Muscle layer of duodenum (tissue), 2 donors: ENCODE data around the gene FAM124A.

Experiments
- H3K27ac ChIP-seq: one replicate; pipeline ENCODE4 v1.7.0; 2013; ENCODE audit warnings: mild to moderate bottlenecking, low read length
- H3K27me3 ChIP-seq: one replicate; pipeline ENCODE4 v1.7.0; 2013; ENCODE audit warnings: low read depth, mild to moderate bottlenecking, control low read depth, low read length
- H3K36me3 ChIP-seq, 2 donors: one replicate each; pipeline ENCODE4 v1.7.0; 2013; ENCODE audit warnings: low read length in 2 of 2, control low read depth in 1 of 2, mild to moderate bottlenecking in 1 of 2; ENCODE audit not compliant: insufficient read depth in 2 of 2, control insufficient read depth in 1 of 2
- H3K4me1 ChIP-seq, 2 donors: one replicate each; pipeline ENCODE4 v1.7.0; 2013; ENCODE audit warnings: low read length in 2 of 2, mild to moderate bottlenecking in 2 of 2, control low read depth in 1 of 2, moderate library complexity in 1 of 2; ENCODE audit not compliant: insufficient read depth in 2 of 2, control insufficient read depth in 1 of 2
- H3K4me3 ChIP-seq, 2 donors: one replicate each; pipeline ENCODE4 v1.7.0; 2013; ENCODE audit warnings: low read length in 2 of 2, low read depth in 1 of 2, mild to moderate bottlenecking in 1 of 2
- H3K9me3 ChIP-seq, 2 donors: one replicate each; pipeline ENCODE4 v1.7.0; 2013; ENCODE audit warnings: low read length in 2 of 2, control low read depth in 1 of 2, mild to moderate bottlenecking in 1 of 2; ENCODE audit not compliant: control insufficient read depth in 1 of 2
- donor health status: healthy.

The FAM124A gene

DNA sequence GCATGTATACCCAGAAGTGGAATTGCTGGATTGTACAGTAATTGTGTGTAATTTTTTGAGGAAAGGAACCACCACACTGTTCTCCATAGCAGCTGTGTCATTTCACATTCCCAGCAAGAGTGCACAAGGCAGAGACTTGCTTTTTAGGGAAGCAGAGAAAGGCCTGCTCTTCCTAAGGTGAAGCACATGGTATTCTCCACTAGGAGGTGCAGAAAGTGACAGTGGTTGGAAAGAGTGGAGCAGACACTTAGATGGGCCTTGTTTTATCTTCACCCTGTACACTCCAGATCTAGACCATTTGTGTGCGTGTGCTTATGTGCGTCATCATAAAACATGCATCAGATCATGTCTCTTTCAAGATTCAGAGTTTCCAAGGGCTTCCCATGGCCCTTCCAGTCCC is 35.0 kb downstream of the FAM124A start:
- peaks cover 3 to 9% of the 10 kb centered on the region in 2 donors for H3K36me3 ChIP-seq
- H3K4me1 ChIP-seq, result peaks cover 5 to 14% of the 10 kb centered on the region in 2 donors
- H3K27ac ChIP-seq, result no peak overlapping the region

DNA sequence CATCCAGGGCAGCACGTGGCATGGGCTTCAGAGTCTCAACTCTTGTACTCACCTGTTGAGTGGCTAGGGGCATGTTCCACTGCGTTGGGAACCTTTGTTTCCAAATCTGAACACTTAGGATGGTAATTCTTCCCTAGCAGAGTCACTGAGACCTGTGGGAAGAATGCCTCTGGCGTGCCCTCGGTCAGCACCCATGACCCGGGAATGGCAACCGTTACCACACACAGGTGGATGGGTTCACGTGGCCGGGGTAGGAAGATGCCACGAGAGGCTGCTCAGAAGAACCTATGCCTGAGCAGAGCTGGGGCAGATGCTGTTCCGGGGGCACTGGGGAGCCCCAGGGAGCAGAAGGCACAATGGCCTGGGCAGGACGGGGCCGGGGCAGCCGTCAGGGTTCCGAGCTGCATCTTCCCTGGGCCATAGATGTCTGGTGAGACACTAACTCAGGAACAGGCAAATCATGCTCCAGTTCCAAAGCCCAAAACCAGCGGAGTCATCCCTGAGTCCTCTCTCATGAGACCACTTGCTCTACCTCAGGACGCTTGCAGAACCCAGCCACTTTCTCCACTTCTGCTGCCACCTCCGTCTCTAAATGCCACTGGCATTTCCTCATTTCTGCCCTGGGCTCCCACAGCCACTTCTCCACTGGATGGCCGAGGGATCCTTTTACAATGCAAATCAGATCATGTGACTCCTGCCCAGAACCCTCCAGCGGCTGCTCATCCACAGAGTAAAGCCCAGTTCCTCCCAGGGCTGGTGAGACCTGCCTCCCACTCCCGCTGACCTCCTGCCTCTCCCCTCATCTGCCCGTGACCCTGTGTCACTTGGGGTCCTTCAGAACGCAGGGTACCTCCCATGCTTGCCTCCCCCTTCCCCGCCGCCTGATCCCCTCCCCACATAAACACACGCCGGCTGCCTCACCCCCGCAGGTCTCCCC is 36.7 kb downstream of the FAM124A start:
- H3K27ac ChIP-seq, result no peak overlapping the region
- H3K4me1 ChIP-seq, result peaks cover under 1 to 7% of the 10 kb centered on the region in 2 donors

More for the DNA sequence above, 35.0 kb downstream of the FAM124A start:
- H3K9me3 ChIP-seq, result no peaks in the 10 kb centered on the region
- H3K27me3 ChIP-seq, result no peaks in the 10 kb centered on the region
- no peak overlapping the region for H3K4me3 ChIP-seq

GRCh38 chr13:51260154-51260553 is 38.0 kb downstream of the FAM124A start:
- H3K4me1 ChIP-seq, result peaks cover 0 to 6% of the 10 kb centered on the region in 2 donors
- no peak overlapping the region for H3K4me3 ChIP-seq
- H3K9me3 ChIP-seq, result no peaks in the 10 kb centered on the region
- peaks cover 6 to 9% of the 10 kb centered on the region in 2 donors for H3K36me3 ChIP-seq
- H3K27me3 ChIP-seq, result no peaks in the 10 kb centered on the region
- H3K27ac ChIP-seq, result no peak overlapping the region

More for the DNA sequence above, 36.7 kb downstream of the FAM124A start:
- Histone ChIP-seq H3K36me3 (peaks cover 6% of the 10 kb centered on the region in 2 donors), H3K9me3 (no peaks in the 10 kb centered on the region), H3K4me3 (no peak overlapping the region), H3K27me3 (no peaks in the 10 kb centered on the region)

DNA sequence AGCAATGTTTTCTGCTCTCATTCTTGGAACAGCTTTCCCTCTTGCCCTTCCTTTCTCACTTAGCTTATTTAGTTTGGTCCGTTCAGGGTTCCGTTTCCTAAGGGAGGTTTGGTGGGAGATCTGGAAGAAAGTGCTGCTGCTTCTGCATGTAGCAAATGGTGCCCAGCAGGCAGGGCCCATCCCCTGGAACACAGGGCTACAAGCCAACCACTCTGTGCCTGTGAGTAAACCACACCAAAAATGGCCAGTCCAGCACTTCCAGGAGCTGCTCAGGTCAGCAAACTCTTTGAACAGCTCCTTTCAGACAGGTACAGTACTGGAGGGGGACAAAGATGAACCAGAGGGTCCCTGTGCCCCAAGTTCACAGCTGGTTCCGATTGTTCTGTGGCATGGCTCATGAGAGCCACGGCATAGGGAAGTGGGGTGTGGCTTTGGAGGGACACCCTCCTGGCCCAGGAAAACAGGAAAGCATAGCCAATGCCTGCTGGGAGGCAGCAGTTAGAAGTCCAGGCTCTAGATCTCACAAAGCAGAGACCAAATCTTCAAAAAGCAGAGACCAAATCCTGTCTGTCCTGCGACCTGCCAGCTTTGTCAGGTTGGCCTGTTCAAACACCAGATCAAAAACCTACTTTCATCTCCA is 39.5 kb downstream of the FAM124A start:
- H3K36me3 ChIP-seq, result peaks cover 6 to 11% of the 10 kb centered on the region in 2 donors
- H3K4me3 ChIP-seq, result no peak overlapping the region
- H3K9me3 ChIP-seq, result no peaks in the 10 kb centered on the region
- H3K27ac ChIP-seq, result no peak overlapping the region
- peaks cover 0 to 10% of the 10 kb centered on the region in 2 donors for H3K4me1 ChIP-seq
- no peaks in the 10 kb centered on the region for H3K27me3 ChIP-seq

GRCh38 chr13:51262501-51263211 is 40.5 kb downstream of the FAM124A start:
- H3K27ac ChIP-seq, result no peak overlapping the region
- peaks cover 0 to 13% of the 10 kb centered on the region in 2 donors for H3K4me1 ChIP-seq

DNA sequence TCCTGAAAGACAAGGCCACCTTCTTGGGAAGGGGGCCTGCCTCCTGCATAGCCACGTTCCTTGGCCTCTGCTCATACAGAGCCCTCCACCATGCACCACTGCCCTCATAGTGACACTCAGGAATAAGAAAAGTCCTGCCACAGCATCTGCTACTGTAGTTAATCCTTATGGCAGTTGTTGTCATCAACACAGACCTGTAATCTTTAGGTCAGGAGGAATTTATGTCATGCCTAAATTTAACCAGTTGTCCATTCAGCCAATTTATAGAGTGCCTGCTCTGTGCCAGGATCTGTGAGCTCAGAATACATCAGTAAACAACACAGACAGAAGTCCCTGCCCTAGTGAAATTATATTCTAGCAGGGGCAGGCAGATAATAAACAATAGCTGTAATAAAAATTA is 44.4 kb downstream of the FAM124A start:
- peaks cover 0 to 11% of the 10 kb centered on the region in 2 donors for H3K4me1 ChIP-seq
- no peak overlapping the region for H3K4me3 ChIP-seq
- no peaks in the 10 kb centered on the region for H3K9me3 ChIP-seq
- no peak overlapping the region for H3K27ac ChIP-seq
- H3K36me3 ChIP-seq, result peaks cover 3 to 5% of the 10 kb centered on the region in 2 donors
- H3K27me3 ChIP-seq, result no peaks in the 10 kb centered on the region

More at GRCh38 chr13:51262501-51263211, 40.5 kb downstream of the FAM124A start:
- Histone ChIP-seq H3K27me3 (no peaks in the 10 kb centered on the region), H3K9me3 (no peaks in the 10 kb centered on the region), H3K36me3 (peaks cover 5 to 6% of the 10 kb centered on the region in 2 donors), H3K4me3 (no peak overlapping the region)

DNA sequence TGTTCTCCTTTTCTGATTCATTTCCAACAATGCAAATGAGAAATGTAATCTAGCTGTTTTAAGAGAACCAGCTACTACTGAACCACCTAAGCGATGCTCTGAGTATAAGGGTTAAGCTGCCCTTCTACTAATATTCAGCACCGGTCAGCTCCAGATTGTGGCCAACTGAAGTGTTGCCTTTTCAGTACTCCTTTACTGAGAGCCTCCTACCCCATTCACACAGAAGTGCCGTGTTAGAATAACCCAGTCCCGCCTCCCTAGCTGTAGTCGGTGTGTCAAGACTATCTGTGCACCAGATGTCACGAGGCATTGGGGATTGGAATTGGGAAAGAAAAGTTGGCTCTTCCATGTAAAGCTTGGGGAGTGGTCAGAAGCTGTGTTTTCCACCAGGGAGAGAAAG is 45.4 kb downstream of the FAM124A start:
- no peak overlapping the region for H3K4me3 ChIP-seq
- no peaks in the 10 kb centered on the region for H3K27me3 ChIP-seq
- H3K36me3 ChIP-seq, result peaks cover 3 to 5% of the 10 kb centered on the region in 2 donors
- H3K4me1 ChIP-seq, result peaks cover 0 to 7% of the 10 kb centered on the region in 2 donors
- H3K9me3 ChIP-seq, result no peaks in the 10 kb centered on the region
- no peak overlapping the region for H3K27ac ChIP-seq

- Histone ChIP-seq H3K4me3 (no peak overlapping the region), H3K4me1 (peaks cover 0 to 7% of the 10 kb centered on the region in 2 donors), H3K27ac (no peak overlapping the region), H3K27me3 (no peaks in the 10 kb centered on the region), H3K9me3 (no peaks in the 10 kb centered on the region), H3K36me3 (peaks cover 0 to 5% of the 10 kb centered on the region in 2 donors)
These were observed 46.8 kb downstream of the FAM124A start for GRCh38 chr13:51269039-51269438.

DNA sequence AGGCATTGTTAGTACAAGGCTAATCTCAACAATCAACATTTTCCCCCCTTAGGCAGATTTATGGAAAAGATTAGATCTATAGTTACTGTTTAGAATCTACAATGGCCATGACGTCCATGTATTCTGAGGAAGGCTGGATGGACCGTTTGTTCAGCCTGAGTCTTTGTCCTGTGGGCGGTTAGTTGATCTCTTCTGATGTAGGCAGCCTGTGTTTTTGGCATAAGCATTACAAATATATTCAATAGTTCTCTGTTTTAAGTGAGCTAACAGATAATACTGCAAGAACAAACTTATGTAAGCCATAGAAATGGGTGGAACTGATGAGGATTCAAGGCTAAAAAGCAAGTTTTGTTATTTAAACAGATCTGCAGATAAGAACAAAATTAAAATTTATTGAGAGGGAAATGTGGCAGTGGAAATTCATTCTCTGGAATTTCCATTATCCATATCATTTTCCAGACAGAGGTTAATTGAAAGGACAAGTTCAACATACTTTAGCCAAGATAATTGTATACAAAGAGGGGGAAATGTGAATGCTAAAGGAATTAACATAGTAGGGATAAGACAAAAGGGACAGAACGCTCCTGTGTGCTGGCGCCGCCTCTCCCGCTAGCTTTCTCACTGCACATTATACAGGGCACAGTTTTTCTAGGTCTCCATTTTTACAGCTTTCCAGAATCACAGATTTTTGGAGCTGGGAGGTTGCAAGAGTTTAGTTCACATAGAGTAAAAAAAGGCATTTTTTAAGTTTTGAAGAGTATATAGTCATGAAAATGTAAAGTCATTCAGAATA is 48.6 kb downstream of the FAM124A start:
- Histone ChIP-seq H3K9me3 (no peaks in the 10 kb centered on the region), H3K4me1 (peaks cover 0 to 11% of the 10 kb centered on the region in 2 donors), H3K27ac (no peak overlapping the region)

DNA sequence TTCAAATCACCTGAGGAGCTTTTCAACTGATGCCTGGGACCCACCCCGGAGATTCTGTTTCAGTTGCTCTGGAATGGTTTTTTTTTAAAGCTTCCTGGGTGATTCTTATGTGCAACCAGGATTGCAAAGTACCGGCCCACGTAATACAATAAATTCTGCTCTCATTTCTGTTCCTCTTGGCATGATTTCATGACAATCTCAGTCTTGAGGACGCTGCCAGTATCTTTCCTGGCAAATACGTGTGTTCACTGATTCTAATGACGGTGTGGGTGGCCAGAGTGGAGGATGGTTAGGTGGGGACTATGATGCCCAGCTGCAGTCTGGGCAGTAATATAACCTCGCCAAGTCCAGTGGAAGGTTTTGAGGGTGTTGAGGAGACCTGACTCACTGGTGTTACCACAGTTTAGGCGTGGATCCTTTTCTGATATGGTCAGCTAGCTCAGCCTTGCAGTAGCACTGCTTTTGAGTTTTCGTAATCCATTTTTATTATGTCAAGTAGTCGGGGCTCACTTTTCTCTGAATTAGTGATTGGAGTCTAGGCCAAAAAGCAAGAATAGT is 49.4 kb downstream of the FAM124A start:
- Histone ChIP-seq H3K27ac (no peak overlapping the region), H3K36me3 (no peaks in the 10 kb centered on the region), H3K4me3 (no peak overlapping the region), H3K4me1 (peaks cover 0 to 10% of the 10 kb centered on the region in 2 donors), H3K27me3 (no peaks in the 10 kb centered on the region), H3K9me3 (no peaks in the 10 kb centered on the region)

More for the DNA sequence above, 48.6 kb downstream of the FAM124A start:
- no peak overlapping the region for H3K4me3 ChIP-seq
- no peaks in the 10 kb centered on the region for H3K27me3 ChIP-seq
- no peaks in the 10 kb centered on the region for H3K36me3 ChIP-seq
